K562 (cell line): Measurements from ENCODE around the gene NDUFA5. TPM values are rescaled to one million over a fixed set of nuclear protein-coding genes. Genes with fewer than 3 reads are reported as not detected.
A peak's percentile ranks its signal among the peaks of the same experiment; 100 is the strongest.

Source experiments
- ATAC-seq: fragments of 200-7000 bp; cut with Tn5 transposase; 3 replicates; pipeline ENCODE4 v1.9.1; 2020; ENCODE audit warnings: moderate library complexity
- BruUV-seq: library from RNA; stranded (reverse); fragments of 400-500 nt; replicated peaks from 2 replicates; lab custom pipeline; 2021; lab: Mats Ljungman, UMichigan
- CTCF ChIA-PET: fragments of 300-600 bp; formaldehyde crosslinking; extraction: SDS; loops from one replicate; lab custom pipeline; 2021; ENCODE audit warnings: low intra/inter-chr PET ratio; lab: Yijun Ruan, JAX
- POLR2A ChIA-PET: fragments of 300-600, 350-650 bp; sonication (Branson Sonifier 250); formaldehyde crosslinking; extraction: SDS; loops from one replicate; lab custom pipeline; 2021; ENCODE audit warnings: antibody characterized with exemption, inconsistent platforms; lab: Yijun Ruan, JAX
- DNase-seq, 4 experiments: peaks; one replicate each; pipeline versions ENCODE4 v3.0.0 to v3.0.0-alpha.2; 2011 to 2018; ENCODE audit warnings: low spot score in 3 of 4, mixed read lengths in 3 of 4; ENCODE audit errors: extremely low read depth in 1 of 4
- FAIRE-seq: peaks from 2 replicates; lab custom pipeline; 2011; peaks lifted over from hg19 to GRCh38; lab: Jason Lieb, UNC
- H2AFZ ChIP-seq: 2 replicates; pipeline ENCODE4 v1.6.0; 2011; ENCODE audit warnings: low read depth, low read length, control low read depth, inconsistent platforms
- H3K27ac ChIP-seq: fragments of 200-600 bp; 3 replicates; pipeline ENCODE4 v1.8.0; 2011; ENCODE audit warnings: low read depth, mild to moderate bottlenecking, control low read depth, inconsistent platforms, low read length, moderate library complexity, mixed read lengths; ENCODE audit errors: extremely low read depth
- H3K27me3 ChIP-seq, 2 experiments: fragments of 300-600 bp in 1 of 2; 2 replicates in 1 of 2; 3 replicates in 1 of 2; pipeline versions ENCODE4 v1.6.0 to v1.8.0; 2011; ENCODE audit warnings: inconsistent platforms in 2 of 2, low read length in 2 of 2, mild to moderate bottlenecking in 1 of 2, mixed read lengths in 1 of 2, moderate library complexity in 1 of 2; ENCODE audit not compliant: control insufficient read depth in 2 of 2, insufficient read depth in 2 of 2
- H3K36me3 ChIP-seq: fragments of 300-600 bp; 3 replicates; pipeline ENCODE4 v1.8.0; 2011; ENCODE audit warnings: mild to moderate bottlenecking, low read length, inconsistent platforms; ENCODE audit not compliant: control insufficient read depth, insufficient read depth
- H3K4me1 ChIP-seq, 2 experiments: fragments of 200-600 bp in 1 of 2; replicated peaks in 1 of 2; 2 replicates in 1 of 2; 3 replicates in 1 of 2; pipeline versions ENCODE4 v1.5.1 to v1.8.0; 2011; ENCODE audit warnings: inconsistent platforms in 2 of 2, low read length in 2 of 2, mild to moderate bottlenecking in 1 of 2, mixed read lengths in 1 of 2, moderate library complexity in 1 of 2; ENCODE audit not compliant: control insufficient read depth in 2 of 2, insufficient read depth in 2 of 2
- H3K4me2 ChIP-seq: 2 replicates; pipeline ENCODE4 v1.6.1; 2011; ENCODE audit warnings: low read length, control low read depth, inconsistent platforms, mixed read lengths; ENCODE audit not compliant: insufficient read depth
- H3K4me3 ChIP-seq: fragments of 200-600 bp; sonication (generic), shearing (Covaris generic); 2 replicates; pipeline ENCODE4 v1.5.1; 2016; ENCODE audit warnings: control low read depth, inconsistent platforms
- H3K79me2 ChIP-seq: fragments of 200-600 bp; 3 replicates; pipeline ENCODE4 v1.8.0; 2011; ENCODE audit warnings: low read length, inconsistent platforms; ENCODE audit not compliant: control insufficient read depth, insufficient read depth
- H3K9ac ChIP-seq, 2 experiments: 2 replicates each; pipeline versions ENCODE4 v1.6.0 to v1.6.1; 2011; ENCODE audit warnings: low read depth in 2 of 2, low read length in 2 of 2, control low read depth in 1 of 2, inconsistent platforms in 1 of 2, mild to moderate bottlenecking in 1 of 2, mixed read lengths in 1 of 2; ENCODE audit not compliant: insufficient read depth in 1 of 2
- H3K9me1 ChIP-seq: one replicate; pipeline ENCODE4 v1.6.0; 2011; ENCODE audit warnings: inconsistent platforms, mild to moderate bottlenecking, low read length, moderate library complexity; ENCODE audit not compliant: control insufficient read depth, insufficient read depth
- H3K9me3 ChIP-seq: replicated peaks from 2 replicates; pipeline ENCODE4 v1.5.1; 2011; ENCODE audit warnings: low read depth, low read length, inconsistent platforms; ENCODE audit not compliant: control insufficient read depth, insufficient read depth
- H4K20me1 ChIP-seq: replicated peaks from 2 replicates; pipeline ENCODE4 v1.6.1; 2011; ENCODE audit warnings: low read length, inconsistent platforms, mixed read lengths; ENCODE audit not compliant: control insufficient read depth, insufficient read depth
- ARID4B ChIP-seq: sonication (generic); formaldehyde crosslinking; IDR thresholded peaks from 2 replicates; pipeline ENCODE4 v1.8.0; 2022; ENCODE audit warnings: mild to moderate bottlenecking, missing genetic modification reagents
- DPF2 ChIP-seq: fragments of 450-650 bp; IDR thresholded peaks from 2 replicates; pipeline ENCODE4 v1.6.1; 2016
- HCFC1 ChIP-seq: IDR thresholded peaks from 2 replicates; pipeline ENCODE4 v1.6.1; 2012; ENCODE audit warnings: low read depth, low read length, improper control_type of control experiment
- KLF13 ChIP-seq: fragments of 450-650 bp; IDR thresholded peaks from 2 replicates; pipeline ENCODE4 v1.6.1; 2016; ENCODE audit warnings: missing genetic modification characterization, low read depth, mild to moderate bottlenecking, missing compliant biosample characterization, moderate library complexity, borderline replicate concordance
- TSHZ1 ChIP-seq: fragments of 250-450 bp; sonication (Bioruptor Pico); IDR thresholded peaks from 2 replicates; pipeline ENCODE4 v1.4.0; 2020; ENCODE audit warnings: mild to moderate bottlenecking, moderate library complexity
- WGBS: fragments of 100-300 bp; shearing (Covaris generic); methylation state at CpG from one replicate; pipeline ENCODE4 v1.1.6; 2016; ENCODE audit warnings: low coverage, mixed read lengths; ENCODE audit not compliant: insufficient coverage; ENCODE audit errors: missing lambda C conversion rate; 5-methylcytosine and 5-hydroxymethylcytosine counted together
- in situ Hi-C: fragments of 300-500 bp; cut with MboI; formaldehyde crosslinking; loops from 4 replicates; pipeline ENCODE4 v1.15.0; 2018; ENCODE audit warnings: inconsistent platforms, mixed read lengths
- intact Hi-C: fragments of 100-400 bp; cut with micrococcal nuclease; formaldehyde crosslinking; loops from 2 replicates; pipeline ENCODE4 v1.14.2; 2022
- polyA plus RNA-seq, 8 experiments: library from polyadenylated mRNA; depleted of rRNA in 4 of 8; stranded (reverse) in 5 of 8; unstranded in 3 of 8; fragments of >200 nt; fragmentation: Nextera tagmentation in 2 of 8; fragmentation: Illumina TruSeq in 1 of 8; extraction: Ambion mirVana in 2 of 8; extraction: Trizol in 1 of 8; gene quantifications; 2 replicates each; pipeline versions ENCODE4 v1.2.1 to v1.2.3, GENCODE V29; 2011 to 2014; ENCODE audit warnings: inconsistent platforms in 1 of 8, missing spikeins in 1 of 8
- total RNA-seq, 7 experiments: library from RNA; depleted of rRNA in 6 of 7; stranded (reverse); fragments of >200 nt in 6 of 7; fragmentation: Illumina TruSeq in 2 of 7; extraction: Trizol in 2 of 7; gene quantifications; 2 replicates each; pipeline versions ENCODE4 v1.2.1 to v1.2.3, GENCODE V29; 2011 to 2021; ENCODE audit warnings: low replicate concordance in 1 of 7

NDUFA5 gene
- total and polyA plus RNA-seq, 9 of the 15 experiments (the other 6 are each of a cell fraction or from before 2014, with no cell fraction given): 155 to 677 (median 269) TPM

GRCh38 chr7:123498031-123498430, 59.6 kb downstream of the NDUFA5 start:
- in situ Hi-C loops (no loop called here), intact Hi-C loops (no loop called here)
- 35% methylated on average over 1 of the region's 1 CpG for WGBS
- H4K20me1 ChIP-seq: no peaks in the 10 kb centered on the region
- ATAC-seq: peak; percentile 19
- no peak overlapping the region for H3K4me2 ChIP-seq
- no peak overlapping the region for H3K9ac ChIP-seq
- no peaks in the 10 kb centered on the region for H3K9me1 ChIP-seq
- ChIA-PET POLR2A (interaction anchor here (0.6 to 2.0 kb wide), 4 partner anchors 9 to 305 kb away, joined by 3 to 7 read pairs (median 4); no protein-coding TSS in a partner anchor), CTCF (interaction anchor here (1.1 kb wide), 1 partner anchor 39 kb away, joined by 4 read pairs; no protein-coding TSS in a partner anchor)
- no peaks in the 10 kb centered on the region for H3K27me3 ChIP-seq
- no peak overlapping the region for H3K4me3 ChIP-seq
- H3K36me3 ChIP-seq: no peaks in the 10 kb centered on the region; the same call in 2 of the 3 replicates
- TF ChIP-seq HCFC1 (no peak), TSHZ1 (CRISPR knock-in tag) (no peak), DPF2 (no peak), KLF13 (no peak), ARID4B (CRISPR knock-in tag) (no peak)
- no TSS peak for BruUV-seq
- peak overlapping the region; percentile 91 for H2AFZ ChIP-seq
- peaks cover 0 to 21% of the 10 kb centered on the region in 2 experiments; a peak in 4 of 5 replicates for H3K4me1 ChIP-seq
- no peak for DNase-seq
- peak overlapping the region; percentile 55; the same call in 1 of the 3 replicates for H3K27ac ChIP-seq
- FAIRE-seq: no peak
- H3K79me2 ChIP-seq: no peaks in the 10 kb centered on the region
- no peaks in the 10 kb centered on the region for H3K9me3 ChIP-seq
